Smooth muscle cell (in vitro differentiated cells): ENCODE data around the gene TTLL11. TPM values are rescaled to one million over a fixed set of nuclear protein-coding genes. Genes with fewer than 3 reads are reported as not detected.
A peak's percentile ranks its signal among the peaks of the same experiment; 100 is the strongest.
"Not testable (repeated sequence)": the region's sequence is repeated elsewhere in the genome, so short reads cannot be mapped to it uniquely, and the experiment has no call there.

Source experiments
- DNase-seq: peaks from one replicate; lab custom pipeline; 2025; ENCODE audit not compliant: unreplicated experiment; lab: John Stamatoyannopoulos, UW
- H2AFZ ChIP-seq: fragments of 200-600 bp; sonication (generic); 2 replicates; pipeline ENCODE4 v1.6.0; 2016; ENCODE audit warnings: antibody characterized with exemption, low read depth, mild to moderate bottlenecking
- H3F3A ChIP-seq: fragments of 200-600 bp; sonication (generic); 2 replicates; pipeline ENCODE4 v1.6.0; 2017; ENCODE audit warnings: antibody characterized with exemption, low read depth
- H3K27ac ChIP-seq: fragments of 200-600 bp; sonication (generic); 2 replicates; pipeline ENCODE4 v1.5.1; 2016; ENCODE audit warnings: low read depth, mild to moderate bottlenecking
- H3K27me3 ChIP-seq: fragments of 200-600 bp; sonication (generic); 2 replicates; pipeline ENCODE4 v1.6.1; 2016; ENCODE audit warnings: low read depth, mild to moderate bottlenecking
- H3K36me3 ChIP-seq: fragments of 200-600 bp; sonication (generic); 2 replicates; pipeline ENCODE4 v1.5.1; 2016; ENCODE audit warnings: low read depth
- H3K4me1 ChIP-seq: fragments of 200-600 bp; sonication (generic); 2 replicates; pipeline ENCODE4 v1.5.1; 2016; ENCODE audit warnings: low read depth
- H3K4me2 ChIP-seq: fragments of 200-600 bp; sonication (generic); 2 replicates; pipeline ENCODE4 v1.6.0; 2016; ENCODE audit warnings: mild to moderate bottlenecking
- H3K4me3 ChIP-seq: fragments of 200-600 bp; sonication (generic); 2 replicates; pipeline ENCODE4 v1.5.1; 2016; ENCODE audit warnings: mild to moderate bottlenecking
- H3K79me2 ChIP-seq: fragments of 200-600 bp; sonication (generic); 2 replicates; pipeline ENCODE4 v1.6.0; 2016; ENCODE audit warnings: low read depth, mild to moderate bottlenecking
- H3K9ac ChIP-seq: fragments of 200-600 bp; sonication (generic); 2 replicates; pipeline ENCODE4 v1.6.0; 2016; ENCODE audit warnings: low read depth
- H3K9me3 ChIP-seq: fragments of 200-600 bp; sonication (generic); replicated peaks from 2 replicates; pipeline ENCODE4 v1.5.1; 2016; ENCODE audit warnings: low read depth
- H4K20me1 ChIP-seq: fragments of 200-600 bp; sonication (generic); 2 replicates; pipeline ENCODE4 v1.6.0; 2016; ENCODE audit warnings: low read depth
- CTCF ChIP-seq: fragments of 200-600 bp; sonication (generic); IDR thresholded peaks from 2 replicates; pipeline ENCODE4 v1.5.1; 2017; ENCODE audit warnings: borderline replicate concordance, mild to moderate bottlenecking, antibody characterized with exemption; ENCODE audit not compliant: insufficient read depth, poor library complexity, severe bottlenecking
- WGBS: methylation state at CpG from one replicate; pipeline ENCODE4 v1.1.7; 2016; ENCODE audit warnings: low lambda C conversion rate; 5-methylcytosine and 5-hydroxymethylcytosine counted together
- polyA plus RNA-seq: library from polyadenylated mRNA; unstranded; fragments of >200 nt; fragmentation: Nextera tagmentation; extraction: Ambion mirVana; gene quantifications from 2 replicates; pipeline ENCODE4 v1.2.1, GENCODE V29; 2016
- total RNA-seq: library from RNA; depleted of rRNA; stranded (reverse); fragments of >200 nt; gene quantifications from 2 replicates; pipeline ENCODE4 v1.2.3, GENCODE V29; 2014

The TTLL11 gene
- total and polyA plus RNA-seq, 2 experiments from 2014 or later = 2.6 to 3.7 TPM

GRCh38 chr9:121983736-121984135 is 109.4 kb downstream of the TTLL11 start:
- Histone ChIP-seq H3F3A (no peaks in the 10 kb centered on the region), H4K20me1 (no peaks in the 10 kb centered on the region), H3K9me3 (no peaks in the 10 kb centered on the region), H3K27ac (peak overlapping the region; percentile 82), H3K4me3 (no peak overlapping the region), H3K36me3 (no peaks in the 10 kb centered on the region), H3K79me2 (no peaks in the 10 kb centered on the region), H3K9ac (no peak overlapping the region), H2AFZ (no peak overlapping the region), H3K27me3 (no peaks in the 10 kb centered on the region), H3K4me2 (no peak overlapping the region), H3K4me1 (no peaks in the 10 kb centered on the region)
- no peak for DNase-seq
- no peak for TF ChIP-seq CTCF
- WGBS = 96% methylated on average over 2 of the region's 2 CpGs

DNA sequence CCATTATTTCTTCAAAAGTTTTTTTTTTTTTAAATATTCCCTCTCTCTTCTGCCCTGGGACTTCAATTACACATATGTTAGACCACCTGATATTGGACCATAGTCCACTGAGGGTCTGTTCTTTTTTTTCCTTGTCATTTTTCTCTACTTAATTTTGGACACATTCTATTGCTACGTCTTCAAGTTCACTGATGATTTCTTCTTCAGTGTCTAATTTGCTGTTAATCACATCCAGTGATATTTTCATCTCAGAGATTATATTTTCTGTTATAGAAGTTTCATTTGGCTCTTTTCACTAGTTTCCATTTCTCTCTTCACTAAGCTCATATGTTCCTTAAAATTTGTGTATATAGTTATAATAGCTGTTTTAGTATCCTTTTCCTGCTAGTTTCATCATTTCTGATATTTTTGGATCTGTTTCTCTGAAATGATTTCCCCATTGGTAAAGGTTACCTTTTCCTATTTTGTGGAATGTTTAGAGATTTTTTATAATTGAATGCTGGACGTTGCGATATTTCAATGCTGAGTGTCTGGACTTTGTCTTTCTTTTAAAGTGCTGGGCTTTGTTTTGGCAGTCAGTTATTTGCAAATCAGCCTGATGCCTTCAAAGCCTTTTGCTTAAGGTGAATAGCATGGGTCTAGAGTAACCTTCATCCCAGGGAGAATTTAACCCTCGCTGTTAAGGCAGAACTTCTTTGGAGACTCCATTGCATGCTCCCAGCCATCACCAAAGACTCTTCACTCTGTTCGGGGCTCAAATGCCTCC is 111.8 kb downstream of the TTLL11 start:
- Histone ChIP-seq H3K4me3 (no peak overlapping the region), H3K79me2 (no peaks in the 10 kb centered on the region), H3K4me1 (no peaks in the 10 kb centered on the region), H4K20me1 (no peaks in the 10 kb centered on the region), H2AFZ (no peak overlapping the region), H3K4me2 (no peak overlapping the region), H3F3A (peaks cover 3% of the 10 kb centered on the region), H3K9me3 (no peaks in the 10 kb centered on the region), H3K9ac (no peak overlapping the region), H3K36me3 (no peaks in the 10 kb centered on the region), H3K27me3 (no peaks in the 10 kb centered on the region), H3K27ac (no peak overlapping the region)
- DNase-seq = no peak
- TF ChIP-seq CTCF = no peak
- 96% methylated on average over 5 of the region's 5 CpGs for WGBS

DNA sequence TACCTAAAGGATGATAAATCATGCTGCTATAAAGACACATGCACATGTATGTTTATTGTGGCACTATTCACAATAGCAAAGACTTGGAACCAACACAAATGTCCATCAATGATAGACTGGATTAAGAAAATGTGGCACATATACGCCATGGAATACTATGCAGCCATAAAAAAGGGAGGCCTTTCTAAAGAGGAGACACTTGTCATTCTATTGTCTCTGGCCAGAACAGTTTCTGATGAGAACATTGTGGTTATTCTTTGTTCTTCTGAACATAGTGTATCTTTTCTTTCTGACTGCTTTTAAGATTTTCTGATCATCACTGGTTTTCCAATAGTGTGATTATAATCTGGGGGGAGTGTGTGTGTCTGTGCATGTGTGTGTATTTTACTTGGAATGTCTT is 112.4 kb downstream of the TTLL11 start:
- H4K20me1 ChIP-seq, H3K27ac ChIP-seq, H3K79me2 ChIP-seq, H3F3A ChIP-seq, H3K4me3 ChIP-seq, H3K4me2 ChIP-seq, DNase-seq, H3K27me3 ChIP-seq, H3K36me3 ChIP-seq, H2AFZ ChIP-seq, H3K9me3 ChIP-seq, H3K9ac ChIP-seq, H3K4me1 ChIP-seq: not testable (repeated sequence)
- 100% methylated on average over 1 of the region's 1 CpG for WGBS

DNA sequence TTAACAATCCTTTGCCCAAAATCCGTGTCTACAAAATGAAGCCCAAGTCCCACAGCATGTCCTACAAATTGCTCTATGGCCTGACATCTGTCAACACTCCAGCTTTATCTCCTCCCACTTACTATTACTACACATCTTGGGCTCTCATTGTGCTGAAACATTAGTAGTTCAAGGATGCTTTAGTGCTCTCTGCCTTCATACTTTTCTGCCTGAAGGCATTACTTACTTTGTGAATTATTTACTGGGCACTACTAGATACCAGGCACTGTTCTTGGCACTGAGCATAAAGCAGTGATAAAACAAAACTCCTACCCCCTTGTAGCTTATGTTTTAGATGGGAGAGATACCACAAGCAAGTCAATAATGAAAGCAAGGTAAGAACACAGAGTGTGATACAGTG is 113.4 kb downstream of the TTLL11 start:
- Histone ChIP-seq H3K4me2 (no peak overlapping the region), H3K27me3 (no peaks in the 10 kb centered on the region), H3K79me2 (no peaks in the 10 kb centered on the region), H3K9me3 (no peaks in the 10 kb centered on the region), H3K27ac (no peak overlapping the region), H3K36me3 (no peaks in the 10 kb centered on the region), H3F3A (peaks cover 3% of the 10 kb centered on the region), H3K4me1 (no peaks in the 10 kb centered on the region), H2AFZ (no peak overlapping the region), H3K4me3 (no peak overlapping the region), H3K9ac (no peak overlapping the region), H4K20me1 (no peaks in the 10 kb centered on the region)
- TF ChIP-seq CTCF = no peak
- DNase-seq = no peak
- WGBS = 71% methylated on average over 1 of the region's 1 CpG
